GM19467 (cell line): ENCODE data around the gene HOXB13.

ENCODE experiments used
- ATAC-seq: cut with Tn5 transposase; IDR thresholded peaks from one replicate; pipeline ENCODE4 v1.9.1; 2021; ENCODE audit warnings: mild to moderate bottlenecking, moderate library complexity; ENCODE audit not compliant: unreplicated experiment

The HOXB13 gene

DNA sequence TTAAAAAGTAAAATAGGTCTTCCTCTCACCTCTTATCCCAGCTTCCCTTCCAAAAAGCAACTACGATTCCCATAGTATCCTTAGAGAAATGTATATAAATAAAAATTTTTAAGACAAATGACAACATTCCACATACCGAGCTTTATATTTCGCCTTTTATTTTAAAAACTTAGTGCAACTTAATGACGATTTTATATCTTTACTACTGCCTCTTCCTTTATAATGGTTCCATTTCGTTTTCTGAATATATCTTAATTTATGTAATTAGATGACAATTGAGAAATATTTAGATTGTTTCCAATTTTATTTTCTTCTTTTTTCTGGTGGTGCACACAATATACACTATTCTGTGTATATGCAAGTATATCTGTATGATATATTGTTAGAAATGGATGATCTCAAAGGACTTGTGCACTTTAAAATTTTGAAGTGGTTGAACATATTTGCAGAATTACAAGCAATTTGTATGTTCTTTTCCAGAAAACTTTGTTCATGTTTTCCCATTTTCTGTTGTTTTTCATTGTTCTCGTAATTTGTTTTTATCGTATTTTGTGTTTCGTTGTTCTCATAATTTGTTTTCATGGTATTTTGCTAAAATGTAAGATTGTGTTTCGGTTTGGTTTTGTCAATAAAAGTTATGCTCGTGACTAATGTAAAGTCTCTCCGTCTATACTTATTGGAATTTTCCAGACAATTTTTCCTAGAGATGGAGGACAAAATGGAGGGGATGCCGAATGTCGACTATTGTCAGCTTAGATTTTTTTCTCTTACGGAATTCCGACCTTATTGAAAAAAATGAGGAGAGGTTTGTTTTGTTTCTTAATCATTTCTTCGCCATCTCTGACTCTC, 20.4 kb upstream of the HOXB13 start:
- ATAC-seq = no peak

DNA sequence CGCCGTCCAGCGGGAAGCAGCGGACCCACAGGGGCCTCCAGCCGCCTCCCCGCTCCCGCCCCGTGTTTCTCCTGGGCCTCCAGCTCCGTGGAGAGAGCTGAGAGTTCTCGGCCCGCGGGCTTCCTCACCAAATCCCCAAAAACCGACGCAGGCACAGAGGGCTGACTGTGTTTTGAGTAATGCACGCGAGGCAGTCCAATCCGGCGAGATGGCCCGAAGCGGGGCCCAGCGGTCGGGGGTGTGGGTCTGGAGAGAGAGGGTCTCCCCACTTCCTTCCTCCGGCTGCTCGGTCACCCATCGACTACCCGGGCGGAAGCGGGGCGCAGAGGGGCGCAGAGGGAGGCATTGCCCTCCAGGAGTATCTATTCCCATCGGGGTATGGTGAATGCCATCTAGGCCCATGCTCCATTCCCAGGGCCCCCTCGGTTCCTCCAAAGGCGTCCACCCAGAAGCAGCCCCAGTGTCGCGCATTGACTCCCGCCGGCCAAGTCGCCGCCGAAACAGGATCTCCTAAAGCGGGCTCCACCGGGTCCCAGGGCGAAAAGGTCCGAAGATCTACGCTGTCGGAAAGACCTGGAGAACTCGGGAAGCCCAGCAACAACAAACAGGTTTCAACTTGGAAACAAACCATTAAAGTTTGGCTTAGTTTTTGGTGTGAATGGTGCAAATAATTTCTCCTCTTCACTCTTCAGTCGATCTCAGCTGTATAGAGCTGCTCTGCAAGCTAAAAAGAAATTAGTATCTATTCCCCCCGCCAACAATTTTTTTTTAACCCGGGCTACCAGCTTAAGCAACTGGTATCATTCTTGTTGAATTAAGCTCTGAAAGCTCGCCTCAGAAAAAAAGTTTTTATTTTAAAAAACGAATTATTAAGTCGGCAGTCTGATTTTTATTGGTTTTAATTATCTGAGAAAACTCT, 19.2 kb upstream of the HOXB13 start:
- ATAC-seq = no peak

DNA sequence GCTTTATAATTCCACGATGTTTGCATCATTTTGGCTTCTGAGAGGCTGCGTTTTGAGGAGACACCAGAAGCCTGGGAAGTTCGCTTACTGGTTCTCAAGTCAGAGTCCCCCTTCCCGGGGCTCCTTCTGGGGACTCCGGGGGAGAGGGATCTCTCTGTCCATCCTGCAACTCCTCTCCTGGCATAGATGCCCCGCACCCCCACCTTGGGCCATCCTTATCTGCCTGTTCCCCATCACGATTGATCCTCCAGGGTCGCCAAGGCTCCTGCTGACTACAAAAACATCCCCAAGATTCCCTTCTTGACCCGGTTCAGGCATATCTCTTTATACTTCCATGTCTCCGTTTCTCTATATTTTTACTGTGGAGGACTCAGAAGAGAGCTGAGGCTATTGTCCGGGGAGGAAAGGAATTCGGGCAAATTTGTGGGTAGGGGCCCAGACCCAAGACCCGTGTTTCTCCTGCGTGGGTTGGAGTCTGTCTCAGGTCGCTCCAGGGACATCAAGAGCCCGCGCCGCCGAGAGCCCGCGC, 18.4 kb upstream of the HOXB13 start:
- ATAC-seq = no peak

DNA sequence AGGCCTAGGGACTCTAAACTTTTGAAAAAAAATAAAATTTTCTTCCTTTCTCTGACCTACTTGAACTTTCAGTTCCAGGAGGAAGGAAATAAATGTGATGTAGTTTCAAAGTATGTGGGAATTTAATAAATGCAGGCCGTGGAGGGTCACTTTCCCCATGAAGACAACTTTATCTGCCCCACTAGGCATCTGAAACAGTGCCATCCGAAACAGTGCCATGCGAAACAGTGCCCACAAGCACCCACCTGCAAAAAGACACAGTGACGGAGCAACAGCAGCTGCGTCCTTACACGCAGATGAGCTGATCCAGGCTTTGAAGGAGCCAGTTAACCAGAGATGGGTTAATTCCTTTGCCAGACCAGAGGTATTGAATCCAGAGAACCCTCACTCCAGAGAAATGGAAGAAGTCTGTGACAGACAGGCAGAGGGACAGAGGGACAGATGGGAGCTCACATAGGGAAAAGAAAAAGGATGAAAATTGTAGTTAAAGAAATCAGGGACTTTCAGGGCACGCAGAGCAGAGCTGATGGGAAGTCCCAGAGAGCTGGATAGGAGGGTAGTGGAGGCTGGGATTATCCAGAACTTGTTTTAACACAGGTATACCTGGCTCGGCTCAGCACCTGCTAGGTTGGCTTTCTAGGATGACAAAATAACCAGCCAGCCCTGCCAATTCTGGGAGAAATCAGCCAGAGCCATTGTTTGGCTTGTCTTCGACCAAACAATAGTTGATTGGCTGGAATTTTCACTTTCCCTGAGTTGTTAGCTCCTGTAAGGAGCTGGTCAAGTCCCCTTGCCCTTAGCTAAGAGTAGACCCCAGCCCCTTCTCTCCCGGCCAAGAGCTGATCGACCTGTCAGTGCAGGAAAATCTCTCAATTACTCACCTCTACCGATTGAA, 17.1 kb upstream of the HOXB13 start:
- no peak for ATAC-seq

DNA sequence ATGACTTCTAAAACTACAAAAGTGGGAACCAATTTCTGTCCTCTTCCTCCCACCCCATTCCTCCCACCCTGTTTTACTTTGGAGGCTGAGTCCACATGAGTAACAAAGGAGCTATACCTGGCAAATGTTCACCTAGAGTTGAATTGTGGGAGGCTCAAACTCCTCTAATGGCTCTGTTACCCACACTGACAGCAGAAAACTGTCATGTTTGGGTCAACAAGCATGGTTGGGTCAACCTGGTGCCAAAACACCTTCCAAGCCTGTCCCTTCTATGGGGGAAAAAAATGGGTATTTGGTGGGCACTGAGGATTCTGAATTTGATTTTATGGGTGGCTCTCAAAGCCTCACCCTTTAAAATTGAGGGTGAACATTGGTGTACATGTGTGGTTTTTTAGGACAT, 12.0 kb upstream of the HOXB13 start:
- ATAC-seq = no peak

DNA sequence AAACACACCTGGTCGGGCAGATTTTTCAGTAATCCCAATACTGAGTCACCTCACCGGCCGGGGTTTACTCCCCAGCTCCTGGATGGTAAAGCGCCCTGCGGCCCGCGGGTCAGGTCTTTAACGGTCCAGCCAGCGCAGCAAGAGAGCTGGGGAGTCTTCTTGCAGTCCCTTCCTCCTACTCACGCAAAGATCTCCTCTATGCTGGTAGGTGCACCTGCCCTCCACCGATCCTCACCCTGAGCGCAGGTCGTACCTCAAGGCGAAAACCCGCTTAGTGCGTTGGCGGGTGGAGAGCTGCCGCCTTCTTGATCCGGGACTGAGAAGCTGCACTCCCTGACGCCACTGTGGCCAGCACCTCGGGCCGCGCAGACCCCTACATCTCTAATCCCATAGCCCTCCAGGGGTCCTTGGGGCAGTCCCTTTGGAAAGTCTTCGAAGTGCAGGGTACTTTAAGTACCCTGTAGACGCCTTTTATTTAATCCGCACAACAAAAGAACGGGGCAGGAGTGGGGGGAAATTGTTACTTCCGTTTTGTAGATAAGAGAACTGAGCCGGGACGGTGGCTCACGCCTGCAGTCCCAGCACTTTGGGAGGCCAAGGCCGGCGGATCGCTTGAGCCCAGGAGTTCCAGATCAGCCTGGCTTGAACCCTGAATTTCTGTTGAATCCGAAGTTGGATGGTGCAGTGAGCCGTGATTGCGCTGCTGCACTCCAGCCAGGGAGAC, 10.4 kb upstream of the HOXB13 start:
- ATAC-seq = no peak

DNA sequence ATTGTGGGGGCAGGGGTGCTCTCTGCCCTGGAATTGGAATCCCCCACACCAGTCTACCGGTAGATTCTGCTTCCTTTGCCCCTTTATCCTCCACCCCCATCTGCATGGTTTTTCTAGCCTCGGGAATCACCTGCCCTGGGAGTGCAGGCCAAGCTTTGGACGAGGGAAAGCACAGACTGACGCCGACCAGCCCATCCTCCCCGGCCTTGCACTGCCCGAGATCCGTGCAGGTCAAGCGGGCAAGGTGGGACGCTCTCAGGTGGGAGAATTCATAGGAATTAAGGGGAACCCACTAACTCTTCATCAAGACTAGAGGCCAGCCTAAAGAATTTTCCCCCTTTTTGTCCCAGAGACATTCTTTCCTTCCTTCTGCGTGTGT, 9.9 kb upstream of the HOXB13 start:
- ATAC-seq = no peak

DNA sequence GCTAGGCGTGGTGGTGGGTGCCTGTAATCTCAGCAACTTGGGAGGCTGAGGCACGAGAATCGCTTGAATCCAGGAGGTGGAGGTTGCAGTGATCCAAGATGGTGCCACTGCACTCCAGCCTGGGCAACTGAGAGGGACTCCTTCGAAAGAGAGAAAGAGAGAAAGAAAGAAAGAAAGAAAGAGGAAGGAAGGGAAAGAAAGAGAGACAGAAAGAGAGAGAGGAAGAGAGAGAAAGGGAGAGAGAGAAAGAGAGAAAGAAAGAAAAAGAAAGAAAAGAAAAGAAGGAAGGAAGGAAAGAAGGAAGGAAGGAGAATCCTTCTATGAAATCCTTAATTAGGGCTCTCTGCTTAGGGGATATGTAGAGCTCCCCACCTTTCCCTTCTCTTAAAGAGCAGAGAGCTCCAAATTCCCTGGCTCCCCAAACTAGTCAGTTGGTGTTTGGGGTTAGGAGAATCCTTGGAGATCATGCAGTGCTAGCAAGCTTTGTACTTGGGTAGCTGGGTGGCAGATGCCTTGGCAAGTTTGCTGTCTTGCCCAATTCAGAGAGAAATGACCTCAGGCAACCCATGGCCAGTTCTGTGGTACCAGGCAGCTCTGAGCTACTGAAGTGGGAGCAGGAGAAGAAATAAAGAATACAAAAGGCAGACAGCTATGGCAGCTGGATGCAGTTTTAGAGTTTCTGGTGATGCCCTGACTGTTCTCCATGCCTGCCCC, 8.9 kb upstream of the HOXB13 start:
- ATAC-seq = no peak

DNA sequence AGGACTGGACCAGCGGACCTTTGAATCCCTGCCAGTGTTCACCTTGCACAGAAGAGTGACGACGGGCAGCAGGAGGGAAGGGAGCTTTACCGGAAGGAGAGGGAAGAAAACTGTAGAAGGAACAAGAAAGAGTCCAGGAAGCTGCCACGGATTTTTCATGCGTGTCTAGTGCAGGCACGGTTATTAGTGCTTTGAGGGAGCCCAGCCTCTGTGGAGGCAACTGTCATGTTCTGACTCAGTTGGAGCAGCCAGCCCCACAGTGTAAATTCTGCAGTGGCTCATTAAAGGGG, 6.5 kb upstream of the HOXB13 start:
- ATAC-seq = no peak

DNA sequence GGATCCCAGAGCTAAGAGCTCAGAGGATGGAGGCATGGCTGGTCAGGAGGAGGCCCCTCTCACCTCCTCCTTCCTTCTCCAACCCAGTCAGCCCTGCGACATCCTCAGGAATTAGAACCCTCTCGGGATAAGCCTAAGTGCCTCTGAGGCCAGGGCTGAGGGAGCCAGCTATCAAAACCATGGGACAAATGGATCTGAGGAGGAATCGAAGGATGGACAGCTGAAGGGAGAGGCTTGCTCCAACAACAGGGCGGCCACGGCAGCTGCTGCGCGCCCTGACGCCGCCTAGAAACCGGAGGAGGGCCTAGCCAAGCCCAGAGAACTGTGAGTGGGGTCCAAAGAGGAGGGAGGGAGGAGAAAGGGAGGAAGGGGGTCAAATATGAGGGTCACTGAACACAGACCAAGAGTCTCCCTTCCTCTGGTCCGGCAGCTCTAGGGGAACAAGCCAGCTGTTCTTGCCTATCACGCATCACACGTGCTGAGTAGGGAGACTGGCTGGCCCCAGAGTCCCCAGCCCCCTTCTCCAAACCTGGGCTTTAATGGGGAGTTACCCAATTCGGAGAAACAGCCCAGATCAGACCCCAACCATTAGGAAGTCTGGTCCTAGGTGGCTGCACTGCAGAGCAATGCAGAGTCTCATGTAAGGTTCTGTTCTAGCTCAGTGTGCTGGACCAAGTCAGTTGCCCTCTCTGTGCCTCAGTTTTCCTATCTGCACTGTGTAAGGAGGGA, 5.9 kb upstream of the HOXB13 start:
- ATAC-seq = no peak

DNA sequence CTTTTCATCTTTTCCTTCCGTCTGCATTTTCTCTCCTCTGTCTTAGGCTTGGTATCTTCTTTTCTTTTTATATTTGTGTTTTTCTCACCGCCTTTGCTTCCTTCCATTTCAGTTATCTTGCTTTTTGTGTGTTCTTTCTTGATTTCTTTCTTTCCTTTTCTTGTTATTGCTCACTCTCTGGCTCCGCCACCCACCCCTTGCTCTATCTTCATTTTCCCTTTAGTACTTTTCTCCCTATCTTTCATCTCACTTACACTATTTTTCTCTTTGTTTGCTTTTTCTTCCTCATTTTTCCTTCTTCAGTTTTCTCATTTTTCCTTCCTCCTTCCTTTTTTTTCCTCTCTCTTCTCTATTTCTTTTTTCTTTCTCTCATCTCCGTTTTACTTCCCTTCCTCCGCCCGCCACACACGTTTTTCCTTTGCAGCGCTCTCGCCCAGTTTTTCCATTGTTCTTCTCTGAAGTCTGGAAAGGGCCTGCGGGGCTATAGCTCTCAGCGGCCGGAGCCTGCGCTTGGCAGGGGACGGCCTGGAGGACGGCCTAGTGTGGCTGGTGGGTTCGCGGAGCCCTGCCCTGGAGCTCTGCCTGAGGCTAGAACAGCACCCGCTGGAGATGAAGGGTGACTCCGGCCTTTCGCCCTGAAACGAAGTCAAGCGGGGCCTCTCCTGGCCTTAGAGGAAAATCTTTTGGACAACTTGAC, 5.2 kb upstream of the HOXB13 start:
- ATAC-seq = no peak

DNA sequence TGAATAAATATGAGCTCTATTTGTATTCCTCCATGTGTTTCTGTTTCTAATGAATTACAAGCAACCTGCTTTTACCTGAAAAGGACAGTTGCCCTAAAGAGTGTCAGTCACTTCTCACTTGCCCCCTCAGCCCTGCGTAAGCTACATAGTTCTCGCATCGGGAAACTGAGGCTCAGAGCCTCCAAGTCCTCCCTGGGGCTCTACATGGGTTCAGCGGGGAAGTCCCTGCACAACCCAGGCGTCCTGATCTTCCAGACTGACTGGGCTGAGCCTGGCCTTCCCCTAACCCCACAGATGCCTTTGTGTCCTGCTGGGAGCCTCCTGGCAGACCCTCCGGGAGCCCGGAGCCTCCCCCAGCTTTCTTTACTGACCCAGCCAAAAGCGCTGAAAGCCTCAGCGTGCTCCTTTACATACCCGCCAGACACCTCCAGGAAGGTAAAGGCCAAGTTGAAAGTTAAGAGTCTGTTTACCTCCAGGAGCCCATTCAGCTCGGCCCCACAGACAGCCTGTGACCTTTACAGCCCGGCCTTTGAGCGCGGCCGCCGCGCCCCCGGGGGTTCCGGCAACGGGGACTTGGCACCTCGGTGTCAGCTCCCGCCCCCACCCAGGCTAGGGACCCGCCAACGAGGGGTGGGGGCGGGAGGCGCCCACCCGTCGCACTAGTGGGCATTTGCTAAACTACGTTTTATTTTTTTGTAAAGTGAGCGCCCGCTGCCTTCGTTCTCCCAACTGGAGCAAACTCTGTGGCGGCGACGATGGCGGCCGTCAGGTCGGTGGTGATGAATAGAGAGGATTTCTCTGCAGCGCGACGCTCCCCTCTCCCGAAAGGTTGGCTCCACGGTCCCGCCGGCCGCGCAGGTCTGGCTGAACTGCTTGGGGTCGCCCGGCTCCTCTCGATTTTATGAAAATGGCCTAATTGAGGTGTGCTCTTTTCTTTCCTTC, 4.4 kb upstream of the HOXB13 start:
- ATAC-seq = no peak

DNA sequence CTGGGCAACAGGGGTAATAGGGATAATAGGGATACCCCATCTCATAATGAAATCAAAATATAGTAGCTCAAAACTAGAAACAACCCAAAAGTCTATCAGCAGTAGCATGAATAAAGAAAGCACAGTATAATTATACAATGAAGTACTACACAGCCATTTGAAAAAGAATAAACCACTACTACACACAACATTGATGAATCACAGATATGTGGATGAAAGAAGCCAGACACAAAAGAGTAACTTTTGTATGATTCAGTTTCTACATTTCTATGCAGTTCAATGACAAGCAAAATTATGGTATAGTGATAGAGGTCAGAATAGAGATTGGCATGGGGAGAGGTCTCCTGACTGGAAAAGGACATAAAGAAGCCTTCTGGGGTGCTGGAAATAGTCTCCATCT, 2.8 kb upstream of the HOXB13 start:
- no peak for ATAC-seq

DNA sequence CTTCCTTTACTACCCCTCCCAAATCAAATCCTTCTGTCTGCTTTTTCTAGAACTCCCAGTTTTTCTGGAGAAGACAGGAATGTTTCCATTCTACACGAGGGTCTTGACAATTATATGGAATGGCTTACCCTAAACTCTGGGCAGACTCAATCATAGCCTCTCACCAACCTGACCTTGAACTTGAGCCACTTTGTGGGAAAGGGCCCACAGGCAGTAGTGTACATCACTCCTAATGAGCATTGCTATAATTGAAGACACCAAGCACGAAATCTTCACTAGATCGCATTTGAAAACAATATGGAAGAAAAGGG, 1.6 kb upstream of the HOXB13 start:
- no peak for ATAC-seq

DNA sequence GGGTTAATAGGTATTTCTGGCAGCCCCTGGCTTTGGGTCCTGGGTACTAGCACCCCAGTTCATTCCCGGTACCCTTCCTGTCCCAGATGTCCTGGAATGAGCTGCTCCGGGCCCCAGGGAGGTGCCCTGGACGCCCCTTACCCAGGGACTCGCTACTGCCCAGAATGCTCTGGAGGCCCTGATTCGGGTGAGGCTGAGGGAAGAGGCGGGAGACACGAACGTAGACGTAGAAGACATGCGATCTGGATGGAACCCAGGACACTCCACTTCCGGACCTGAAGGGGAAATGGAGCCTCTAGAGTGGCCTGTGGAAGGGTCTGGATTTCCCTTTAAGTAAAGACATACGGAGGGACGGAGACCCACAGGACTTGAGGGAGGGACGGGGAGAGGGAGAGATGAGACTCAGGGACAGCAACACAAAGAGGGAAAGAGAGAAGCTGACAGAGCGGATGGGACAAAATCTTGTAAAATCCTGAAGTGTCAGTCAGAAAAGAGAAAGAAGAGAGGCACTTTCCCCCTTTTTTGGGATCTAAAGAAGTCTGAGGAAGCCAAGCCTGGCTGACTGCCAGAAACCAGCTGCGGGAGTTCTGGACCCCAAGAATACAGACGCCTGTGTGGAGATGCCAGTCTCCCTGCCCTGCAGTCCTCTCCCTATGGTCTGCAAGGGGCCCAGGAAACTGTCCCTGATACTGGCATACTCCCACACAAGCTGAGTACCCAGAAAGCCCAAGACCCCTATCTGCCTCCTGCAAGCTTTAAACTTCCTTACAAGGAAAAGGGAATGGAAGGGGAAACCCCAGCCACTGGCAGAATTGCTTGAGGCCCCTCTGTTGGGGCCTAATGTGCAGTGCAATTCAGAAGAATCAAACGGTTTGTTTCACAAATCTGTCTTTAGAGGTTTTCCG, 1.0 kb upstream of the HOXB13 start:
- no peak for ATAC-seq

DNA sequence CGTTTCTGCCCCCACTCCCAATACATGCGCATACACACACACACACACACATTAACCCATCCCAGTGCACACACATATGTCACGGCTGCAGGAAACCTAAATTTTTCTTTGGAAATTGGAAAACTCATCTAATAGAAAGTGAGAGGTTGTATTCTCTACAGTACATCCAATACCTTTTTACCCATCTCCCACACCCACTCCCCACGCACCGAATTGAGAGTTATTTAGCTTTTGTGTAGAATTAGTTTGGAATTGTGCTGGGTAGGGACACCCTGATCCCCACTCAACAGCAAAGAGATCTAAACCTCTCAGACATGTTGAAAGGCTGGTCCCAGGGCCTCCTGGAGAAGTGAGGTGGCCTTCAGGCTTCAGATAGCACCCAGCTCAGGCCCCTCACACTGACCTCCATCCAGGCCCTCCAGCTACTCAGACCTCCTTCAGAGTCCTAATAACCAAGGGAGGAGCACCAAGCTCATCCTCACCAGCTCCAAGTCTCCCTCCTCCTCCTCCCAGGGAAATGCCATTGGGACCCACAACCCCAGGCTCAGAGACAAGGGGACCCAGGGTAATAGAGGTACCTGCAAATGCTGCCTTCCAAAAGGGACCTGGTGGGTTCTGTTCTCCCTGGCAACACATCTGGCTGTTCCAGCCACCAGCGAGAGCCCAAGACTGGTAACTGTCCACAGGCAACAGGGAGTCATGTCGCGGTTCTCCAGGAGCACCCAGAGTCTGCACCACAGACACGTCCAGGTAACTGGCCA, 955 bp downstream of the HOXB13 start:
- no peak for ATAC-seq
